ENCODE data around the gene NXPH3.

NXPH3 gene

DNA sequence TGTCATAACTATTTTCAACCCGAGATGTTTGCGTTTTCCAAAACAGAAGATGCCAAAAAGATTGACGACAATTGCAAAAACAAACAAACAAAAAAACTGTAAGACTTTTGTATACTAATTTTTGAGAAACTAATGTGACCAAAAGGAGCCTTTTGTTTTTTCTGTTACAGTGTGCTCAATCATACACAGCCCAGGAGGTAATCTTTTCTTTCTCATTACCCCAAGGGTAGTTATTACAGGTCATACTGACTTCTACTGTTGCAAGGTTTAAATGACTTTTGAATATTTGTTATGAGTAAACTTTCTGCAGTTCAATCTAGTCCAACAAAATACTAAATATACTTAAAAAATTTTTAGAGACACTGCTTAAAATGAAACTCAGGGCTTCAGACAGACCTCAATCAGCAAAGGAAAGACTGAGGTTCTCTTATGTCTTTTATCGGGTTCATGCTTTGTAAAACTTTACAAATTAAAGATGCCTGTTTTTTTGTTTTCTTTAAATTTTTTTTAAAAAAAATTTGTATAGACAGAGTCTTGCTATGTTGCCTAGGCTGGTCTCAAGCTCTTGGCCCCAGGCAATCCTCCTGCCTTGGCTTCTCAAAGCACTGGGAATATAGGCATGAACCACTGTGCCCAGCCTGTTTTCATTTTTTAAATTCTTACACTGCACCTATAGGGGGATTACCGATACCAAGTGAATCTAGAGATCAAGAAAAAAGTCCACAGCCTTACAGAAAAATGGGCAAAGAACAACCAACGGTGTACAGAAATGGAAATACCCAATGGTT lies 54.6 kb downstream of the NXPH3 start:
- no peak for DNase-seq

- DNase-seq = no peak
These were observed 55.8 kb downstream of the NXPH3 start for GRCh38 chr17:49631496-49631895.

Measured in right kidney (tissue), 1 donor.